Skeletal muscle tissue (tissue), 4 donors: ENCODE measurements around the gene ST6GALNAC1. TPM values are rescaled to one million over a fixed set of nuclear protein-coding genes. Genes with fewer than 3 reads are reported as not detected.

Source experiments
- H3K27ac ChIP-seq: one replicate; pipeline ENCODE4 v1.7.0; 2013; ENCODE audit warnings: mild to moderate bottlenecking, low read depth, low read length, inconsistent platforms
- H3K27me3 ChIP-seq, 3 donors: one replicate each; pipeline ENCODE4 v1.7.0; 2013; ENCODE audit warnings: low read length in 3 of 3; ENCODE audit not compliant: control insufficient read depth in 3 of 3, insufficient read depth in 3 of 3
- H3K36me3 ChIP-seq, 3 donors: one replicate each; pipeline ENCODE4 v1.7.0; 2013; ENCODE audit warnings: low read length in 3 of 3; ENCODE audit not compliant: control insufficient read depth in 3 of 3, insufficient read depth in 3 of 3
- H3K4me1 ChIP-seq, 3 donors: one replicate each; pipeline ENCODE4 v1.7.0; 2013; ENCODE audit warnings: low read length in 3 of 3, mild to moderate bottlenecking in 3 of 3; ENCODE audit not compliant: control insufficient read depth in 3 of 3, insufficient read depth in 3 of 3
- H3K4me3 ChIP-seq, 3 donors: one replicate each; pipeline ENCODE4 v1.7.0; 2013; ENCODE audit warnings: low read length in 3 of 3
- H3K9ac ChIP-seq, 3 donors: one replicate each; pipeline ENCODE4 v1.7.0; 2013; ENCODE audit warnings: low read length in 3 of 3, mild to moderate bottlenecking in 3 of 3, moderate library complexity in 2 of 3, low read depth in 1 of 3
- H3K9me3 ChIP-seq, 3 donors: one replicate each; pipeline ENCODE4 v1.7.0; 2013; ENCODE audit warnings: low read length in 3 of 3; ENCODE audit not compliant: control insufficient read depth in 3 of 3
- total RNA-seq: library from RNA; depleted of rRNA; stranded (reverse); fragments of >200 nt; gene quantifications from one replicate; pipeline ENCODE4 v1.2.3, GENCODE V29; 2014
- donor health status: Osteomylitis.

ST6GALNAC1 gene
- total RNA-seq, 1 donor from 2014 or later, result not detected

DNA sequence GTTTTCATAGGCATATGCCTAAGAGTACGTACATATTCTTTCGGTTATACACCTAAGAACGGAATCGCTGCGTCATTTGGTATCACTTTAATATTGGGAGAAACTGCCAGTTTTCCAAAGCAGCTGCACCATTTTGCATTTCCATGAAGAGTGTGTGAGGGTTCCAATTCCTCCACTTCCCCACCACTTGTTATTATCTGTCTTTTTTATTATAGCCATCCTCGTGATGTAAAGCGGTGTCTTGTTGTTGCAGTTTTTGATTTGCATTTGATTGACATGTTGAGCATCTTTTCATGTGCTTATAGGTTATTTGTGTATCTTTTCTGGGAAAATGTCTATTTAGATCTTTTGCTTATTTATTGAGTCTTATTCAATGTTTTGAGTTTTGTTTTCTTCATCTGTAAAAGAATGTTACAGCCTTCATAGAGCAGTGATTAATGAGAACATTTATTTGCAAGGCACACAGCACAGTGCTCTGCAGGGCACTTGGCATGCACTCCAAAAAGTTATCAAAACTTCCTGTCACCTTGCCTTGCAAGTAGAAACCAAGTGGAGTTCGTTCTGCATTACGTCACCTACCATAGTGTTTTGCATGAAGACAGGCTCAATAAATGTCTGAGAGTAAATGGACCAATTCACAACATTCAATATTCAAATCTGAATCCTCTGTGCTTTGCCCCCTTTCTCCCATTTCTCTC, 26.6 kb upstream of the ST6GALNAC1 start:
- H3K36me3 ChIP-seq, result no peaks in the 10 kb centered on the region
- H3K4me1 ChIP-seq, result peaks cover 12 to 15% (median 13%) of the 10 kb centered on the region in 3 donors
- no peak overlapping the region for H3K4me3 ChIP-seq
- no peaks in the 10 kb centered on the region for H3K27me3 ChIP-seq
- no peaks in the 10 kb centered on the region for H3K9me3 ChIP-seq
- no peak overlapping the region for H3K27ac ChIP-seq
- H3K9ac ChIP-seq, result no peak overlapping the region

DNA sequence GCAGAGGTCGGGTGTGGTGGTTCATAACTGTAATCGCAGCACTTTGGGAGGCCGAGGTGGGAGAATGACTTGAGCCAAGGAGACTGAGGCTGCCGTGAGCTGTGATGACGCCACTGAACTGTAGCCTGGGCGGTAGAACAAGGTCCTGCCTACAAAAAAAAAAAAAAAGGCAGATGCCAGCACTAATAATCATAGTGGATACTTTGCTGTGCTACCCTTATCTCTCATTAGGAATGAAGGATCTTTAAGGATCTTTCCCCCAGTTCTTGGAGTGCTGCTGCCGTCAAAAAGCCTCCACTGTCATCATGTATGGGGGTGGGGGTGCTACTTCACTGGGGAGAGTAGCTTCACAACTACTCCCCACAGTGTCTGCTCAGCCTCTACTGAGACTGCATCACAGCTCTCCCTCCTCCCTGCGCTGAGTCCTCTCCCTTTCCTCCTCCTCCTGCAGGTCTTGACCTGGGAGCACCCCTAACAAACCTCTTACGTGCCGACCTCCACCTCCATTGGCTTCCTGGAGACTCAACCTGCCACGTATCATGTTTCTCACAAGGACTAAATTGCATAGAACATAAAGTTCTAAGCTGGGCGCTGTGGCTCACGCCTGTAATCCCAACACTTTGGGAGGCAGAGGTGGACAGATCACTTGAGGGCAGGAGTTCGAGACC, 24.4 kb upstream of the ST6GALNAC1 start:
- H3K36me3 ChIP-seq, result no peaks in the 10 kb centered on the region
- H3K4me1 ChIP-seq, result peaks cover 12 to 15% (median 13%) of the 10 kb centered on the region in 3 donors
- no peaks in the 10 kb centered on the region for H3K9me3 ChIP-seq
- no peak overlapping the region for H3K4me3 ChIP-seq
- no peak overlapping the region for H3K9ac ChIP-seq
- H3K27me3 ChIP-seq, result no peaks in the 10 kb centered on the region
- H3K27ac ChIP-seq, result no peak overlapping the region

DNA sequence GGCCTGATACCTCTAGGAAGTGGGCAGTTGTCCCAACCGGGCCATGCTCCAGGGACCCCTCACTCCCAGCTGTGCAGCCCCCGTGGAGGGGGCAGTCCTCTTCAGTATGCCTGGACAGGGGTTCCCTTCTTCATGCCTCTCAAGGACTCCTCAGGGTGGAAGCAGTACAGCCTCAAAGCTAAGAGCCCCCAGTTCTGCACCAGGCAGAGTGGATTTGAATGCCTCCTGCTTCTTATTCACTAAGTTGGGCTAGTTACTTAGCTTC, 23.9 kb upstream of the ST6GALNAC1 start:
- H3K36me3 ChIP-seq, result no peaks in the 10 kb centered on the region
- no peaks in the 10 kb centered on the region for H3K27me3 ChIP-seq
- H3K4me1 ChIP-seq, result peaks cover 10 to 14% (median 11%) of the 10 kb centered on the region in 3 donors
- no peak overlapping the region for H3K4me3 ChIP-seq
- H3K9ac ChIP-seq, result no peak overlapping the region
- no peaks in the 10 kb centered on the region for H3K9me3 ChIP-seq
- no peak overlapping the region for H3K27ac ChIP-seq

DNA sequence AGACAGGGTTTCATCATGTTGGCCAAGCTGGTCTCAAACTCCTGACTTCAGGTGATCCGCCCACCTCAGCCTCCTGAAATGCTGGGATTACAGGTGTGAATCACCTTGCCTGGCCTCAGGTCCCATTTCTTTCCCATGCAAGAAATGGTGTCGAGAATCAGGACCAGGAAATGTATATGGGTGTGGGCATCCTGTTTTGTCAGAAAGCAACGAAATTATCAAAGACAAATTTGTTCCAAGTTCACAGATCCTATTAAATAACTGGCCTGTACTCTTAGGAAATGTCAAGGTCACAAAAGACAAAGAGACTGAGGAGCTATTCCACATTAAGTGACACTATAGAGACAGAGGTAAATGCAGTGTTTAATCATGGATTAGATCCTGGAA, 17.1 kb upstream of the ST6GALNAC1 start:
- Histone ChIP-seq H3K36me3 (no peaks in the 10 kb centered on the region), H3K27me3 (no peaks in the 10 kb centered on the region), H3K4me1 (peaks cover 4 to 9% (median 9%) of the 10 kb centered on the region in 3 donors), H3K4me3 (no peak overlapping the region), H3K27ac (no peak overlapping the region), H3K9me3 (no peaks in the 10 kb centered on the region), H3K9ac (no peak overlapping the region)

DNA sequence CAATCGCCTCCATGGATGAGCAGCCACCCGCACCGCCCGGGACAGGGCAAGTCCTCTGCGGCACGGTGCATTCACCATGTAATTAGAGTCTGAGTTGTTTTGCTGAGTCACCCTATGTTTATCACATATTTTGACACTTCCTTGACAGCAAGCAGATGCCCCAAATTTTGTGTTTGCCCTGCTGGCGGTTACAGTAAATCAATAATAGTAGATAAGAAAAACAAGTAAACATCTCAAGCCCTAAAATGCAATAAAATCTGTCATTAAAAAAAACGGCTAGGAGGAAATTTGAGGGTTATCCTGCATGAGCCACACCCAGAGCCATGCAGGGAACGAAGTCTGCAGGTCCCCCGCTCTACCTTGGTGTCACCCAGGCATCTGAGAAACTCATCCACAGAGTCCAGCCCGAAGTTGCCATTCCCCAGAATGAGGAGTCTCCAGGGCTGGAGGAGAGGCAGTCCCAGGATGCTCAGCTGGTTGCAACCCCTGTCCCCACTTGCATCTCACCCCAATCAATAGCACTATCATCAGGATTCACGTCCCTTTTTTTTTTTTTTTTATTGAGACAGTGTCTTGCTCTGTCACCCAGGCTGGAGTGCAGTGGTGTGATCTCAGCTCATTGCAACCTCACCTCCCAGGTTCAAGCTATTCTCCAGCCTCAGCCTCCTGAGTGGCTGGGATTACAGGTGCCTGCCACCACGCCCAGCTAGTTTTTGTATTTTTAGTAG, 16.5 kb upstream of the ST6GALNAC1 start:
- Histone ChIP-seq H3K27me3 (no peaks in the 10 kb centered on the region), H3K4me1 (peaks cover 4 to 9% (median 9%) of the 10 kb centered on the region in 3 donors), H3K9ac (no peak overlapping the region), H3K27ac (no peak overlapping the region), H3K4me3 (no peak overlapping the region), H3K36me3 (no peaks in the 10 kb centered on the region), H3K9me3 (no peaks in the 10 kb centered on the region)

DNA sequence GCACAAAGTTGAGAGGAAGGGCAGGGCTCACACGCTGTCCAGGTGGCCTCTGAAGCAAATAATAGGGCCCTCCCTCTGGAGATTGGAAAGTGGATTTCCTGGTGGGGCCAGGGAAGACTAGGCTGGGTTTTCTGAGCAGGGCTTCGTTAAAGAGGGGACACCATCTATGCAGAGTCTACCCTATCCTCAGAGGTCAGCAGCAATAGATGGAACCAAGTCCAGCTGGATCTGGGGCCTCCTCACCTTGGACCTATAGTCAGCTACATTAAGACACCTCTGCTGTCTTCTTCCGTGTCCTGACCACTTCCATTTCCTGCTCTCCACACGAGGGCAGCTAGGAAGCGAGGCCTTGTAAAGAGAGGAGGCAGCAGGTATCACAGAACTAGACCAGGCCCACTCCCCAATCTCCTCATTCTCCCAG, 14.7 kb upstream of the ST6GALNAC1 start:
- Histone ChIP-seq H3K27ac (no peak overlapping the region), H3K4me3 (no peak overlapping the region), H3K36me3 (no peaks in the 10 kb centered on the region), H3K9me3 (no peaks in the 10 kb centered on the region), H3K9ac (no peak overlapping the region), H3K4me1 (peaks cover 4 to 9% (median 9%) of the 10 kb centered on the region in 3 donors), H3K27me3 (no peaks in the 10 kb centered on the region)

DNA sequence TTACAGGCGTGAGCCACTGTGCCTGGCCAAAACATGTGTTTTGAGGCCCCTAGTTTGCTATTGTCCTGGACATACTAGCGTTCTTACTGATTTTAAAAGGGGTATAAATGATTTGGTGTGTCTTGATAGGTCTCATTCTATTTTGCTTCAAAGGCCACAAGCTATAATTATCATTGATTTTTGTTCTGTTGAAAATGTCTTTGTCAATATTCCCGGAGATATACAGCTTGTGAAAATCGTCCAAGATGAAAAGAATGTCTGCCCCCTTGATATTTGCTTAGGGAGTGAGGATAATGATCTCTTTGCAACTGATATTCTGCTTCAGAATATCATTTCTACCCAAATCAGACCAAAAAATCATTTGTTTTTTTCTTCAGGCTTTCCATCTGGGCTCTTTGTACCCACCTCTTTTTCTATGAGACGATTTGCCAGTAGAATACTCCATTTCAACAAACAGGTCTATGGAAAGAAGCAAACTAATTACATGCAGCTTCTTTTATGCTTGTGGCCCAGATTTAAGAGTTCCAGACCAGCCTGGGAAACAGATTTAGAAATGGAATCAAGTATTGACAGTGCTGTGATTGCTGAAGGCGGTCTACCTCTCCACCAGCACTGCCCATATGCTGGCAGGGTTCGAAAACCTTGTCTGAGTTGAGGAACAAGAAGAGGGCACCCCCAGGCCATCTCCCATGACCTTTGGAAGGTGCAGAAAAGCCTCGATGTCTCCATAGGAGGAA, 14.1 kb upstream of the ST6GALNAC1 start:
- Histone ChIP-seq H3K36me3 (no peaks in the 10 kb centered on the region), H3K4me3 (no peak overlapping the region), H3K9me3 (no peaks in the 10 kb centered on the region), H3K9ac (no peak overlapping the region), H3K27me3 (no peaks in the 10 kb centered on the region), H3K4me1 (peaks cover 4 to 9% (median 9%) of the 10 kb centered on the region in 3 donors), H3K27ac (no peak overlapping the region)

DNA sequence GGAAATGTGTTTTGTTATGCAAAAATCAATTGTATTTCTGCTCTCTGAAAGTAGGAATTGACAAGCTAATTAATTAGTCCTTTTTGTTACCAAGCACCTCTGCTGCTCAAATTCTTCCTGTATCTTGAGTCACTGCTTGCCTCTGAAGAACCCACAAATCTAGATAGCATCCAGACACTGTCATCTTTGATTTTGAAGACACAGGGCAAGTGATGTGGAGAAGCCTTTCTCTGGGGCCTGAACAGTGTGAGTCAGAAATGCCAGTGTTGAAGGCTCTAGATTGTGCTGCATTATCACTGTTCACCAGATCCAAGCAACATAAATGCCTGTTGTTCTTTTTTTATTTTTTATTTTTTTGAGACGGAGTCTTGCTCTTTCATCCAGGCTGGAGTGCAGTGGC, 10.9 kb upstream of the ST6GALNAC1 start:
- H3K4me1 ChIP-seq, result peaks cover 0 to under 1% (median under 1%) of the 10 kb centered on the region in 3 donors
- no peaks in the 10 kb centered on the region for H3K27me3 ChIP-seq
- H3K9ac ChIP-seq, result no peak overlapping the region
- no peak overlapping the region for H3K27ac ChIP-seq
- H3K4me3 ChIP-seq, result no peak overlapping the region
- H3K9me3 ChIP-seq, result no peaks in the 10 kb centered on the region
- H3K36me3 ChIP-seq, result no peaks in the 10 kb centered on the region

DNA sequence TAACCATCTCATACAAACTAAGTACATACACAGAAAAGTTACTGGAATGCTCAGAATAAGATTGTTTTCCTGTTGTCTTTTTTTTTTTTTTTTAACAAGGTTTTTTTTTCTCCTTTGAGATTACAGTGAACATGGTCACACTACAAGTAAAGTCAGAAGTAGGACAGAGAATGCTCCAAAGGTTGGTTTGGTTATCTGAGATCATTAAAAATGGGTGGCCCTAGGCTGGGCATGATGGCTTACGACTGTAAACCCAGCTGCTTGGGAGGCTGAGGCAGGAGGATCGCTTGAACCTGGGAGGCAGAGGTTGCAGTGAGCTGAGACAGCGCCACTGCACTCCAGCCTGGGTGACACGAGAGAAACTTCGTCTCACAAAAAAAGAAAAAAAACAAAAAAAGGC, 6.9 kb upstream of the ST6GALNAC1 start:
- H3K9me3 ChIP-seq, result no peaks in the 10 kb centered on the region
- no peaks in the 10 kb centered on the region for H3K36me3 ChIP-seq
- no peak overlapping the region for H3K4me3 ChIP-seq
- no peak overlapping the region for H3K9ac ChIP-seq
- H3K27me3 ChIP-seq, result peaks cover 0 to 4% (median 3%) of the 10 kb centered on the region in 3 donors
- H3K4me1 ChIP-seq, result no peaks in the 10 kb centered on the region
- H3K27ac ChIP-seq, result no peak overlapping the region
